Measurements from ENCODE around the gene MYH3. TPM values are rescaled to one million over a fixed set of nuclear protein-coding genes. Genes with fewer than 3 reads are reported as not detected.

MYH3 gene
- total RNA-seq (10 to 100 TPM in 3 of 5 donors, 1 to 10 TPM in 2; 6.6 to 12.1 (median 11.1) TPM), total RNA-seq (8.2 to 25.0 (median 11.6) reads per million in 29 experiments)
- 12.5 TPM for total RNA-seq (2013)

- H3K9me3 Mint-ChIP-seq = no peaks in the 10 kb centered on the region
- no peaks in the 10 kb centered on the region for H3K27me3 Mint-ChIP-seq
- ChIA-PET CTCF (no interaction called here), POLR2A (interaction anchor here in 1 of 2 donors (0.5 kb wide), 1 partner anchor 197 kb away, joined by 5 read pairs; no protein-coding TSS in a partner anchor)
- peaks cover 14 to 15% (median 14%) of the 10 kb centered on the region in 3 donors for H3K4me1 Mint-ChIP-seq
- Histone ChIP-seq H3K27ac (ENCODE audit: low read length) (no peak within 1 kb of the TSS), H3K36me3 (ENCODE audit: control insufficient read depth in 2 of 2, extremely low read depth in 1 of 2, insufficient read depth in 1 of 2, low read length in 1 of 2) (peaks cover 2 to 6% of the 10 kb centered on the region in 2 donors), H3K27me3 (replicated peaks in 1 of 2; ENCODE audit: control insufficient read depth in 2 of 2, extremely low read depth in 1 of 2, insufficient read depth in 2 of 2, low read length in 1 of 2) (peaks cover 0 to 17% of the 10 kb centered on the region in 2 experiments), H3K4me3 (ENCODE audit: control insufficient read depth in 1 of 2, extremely low read depth in 1 of 2, low read length in 1 of 2) (no peak within 1 kb of the TSS), H3K9me3 (no peaks in the 10 kb centered on the region), H3K4me1 (ENCODE audit: control insufficient read depth in 1 of 2, extremely low read depth in 1 of 2, insufficient read depth in 2 of 2, low read length in 2 of 2) (peaks cover 0 to 9% of the 10 kb centered on the region in 2 experiments)
- ATAC-seq (replicated peaks in 1 of 4) (no peak), DNase-seq (no peak)
- 91% methylated on average over 7 of the region's 15 CpGs for WGBS (ENCODE audit: insufficient coverage)
- H3K4me3 Mint-ChIP-seq = no peak within 1 kb of the TSS
- H3K27ac Mint-ChIP-seq = no peak within 1 kb of the TSS
- peaks cover 15% of the 10 kb centered on the region for H3K36me3 Mint-ChIP-seq
Observed at GRCh38 chr17:10657148-10657547, at the start of gene MYH3. Gene MYH3, minus strand, starts transcription at chr17:10657309. Its CDS starts 2,245 bp downstream, at chr17:10655064.

GRCh38 chr17:10705727-10706126, 48.6 kb upstream of the MYH3 start:
- 83% methylated on average over 3 of the region's 5 CpGs for WGBS (ENCODE audit: insufficient coverage)
- ATAC-seq (replicated peaks in 1 of 4) = no peak

GRCh38 chr17:10702574-10702973, 45.5 kb upstream of the MYH3 start:
- DNase-seq (no peak), ATAC-seq (replicated peaks in 1 of 4) (no peak)
- H3K36me3 Mint-ChIP-seq = peaks cover 14% of the 10 kb centered on the region
- H3K4me1 Mint-ChIP-seq = peaks cover 68 to 74% (median 69%) of the 10 kb centered on the region in 3 donors
- ChIA-PET CTCF (no interaction called here), POLR2A (no interaction called here)
- H3K4me1 ChIP-seq (ENCODE audit: control insufficient read depth in 1 of 2, extremely low read depth in 1 of 2, insufficient read depth in 2 of 2, low read length in 2 of 2) = peaks cover 25 to 42% of the 10 kb centered on the region in 2 experiments
- peaks cover 0 to 29% of the 10 kb centered on the region in 2 donors for H3K36me3 ChIP-seq (ENCODE audit: control insufficient read depth in 2 of 2, extremely low read depth in 1 of 2, insufficient read depth in 1 of 2, low read length in 1 of 2)
- H3K4me3 Mint-ChIP-seq = peak overlapping the region; percentile 25 to 69 (median 55)
- no peaks in the 10 kb centered on the region for H3K9me3 Mint-ChIP-seq
- WGBS (ENCODE audit: insufficient coverage) = no CpG with 5 or more reads among the region's 2 CpGs
- no peaks in the 10 kb centered on the region for H3K27me3 ChIP-seq (replicated peaks in 1 of 2; ENCODE audit: control insufficient read depth in 2 of 2, extremely low read depth in 1 of 2, insufficient read depth in 2 of 2, low read length in 1 of 2)
- H3K27ac ChIP-seq (ENCODE audit: low read length) = no peak overlapping the region
- no peaks in the 10 kb centered on the region for H3K9me3 ChIP-seq
- H3K4me3 ChIP-seq (ENCODE audit: control insufficient read depth in 1 of 2, extremely low read depth in 1 of 2, low read length in 1 of 2) = no peak overlapping the region
- H3K27me3 Mint-ChIP-seq = no peaks in the 10 kb centered on the region
- peak overlapping the region; percentile 84 to 86 for H3K27ac Mint-ChIP-seq

More at GRCh38 chr17:10705727-10706126, 48.6 kb upstream of the MYH3 start:
- peaks cover 0 to 56% of the 10 kb centered on the region in 2 donors for H3K36me3 ChIP-seq (ENCODE audit: control insufficient read depth in 2 of 2, extremely low read depth in 1 of 2, insufficient read depth in 1 of 2, low read length in 1 of 2)
- H3K27me3 ChIP-seq (replicated peaks in 1 of 2; ENCODE audit: control insufficient read depth in 2 of 2, extremely low read depth in 1 of 2, insufficient read depth in 2 of 2, low read length in 1 of 2) = no peaks in the 10 kb centered on the region
- H3K4me3 Mint-ChIP-seq = no peak overlapping the region
- peaks cover 9 to 22% of the 10 kb centered on the region in 2 experiments for H3K4me1 ChIP-seq (ENCODE audit: control insufficient read depth in 1 of 2, extremely low read depth in 1 of 2, insufficient read depth in 2 of 2, low read length in 2 of 2)
- H3K27ac ChIP-seq (ENCODE audit: low read length) = no peak overlapping the region
- peaks cover 29% of the 10 kb centered on the region for H3K36me3 Mint-ChIP-seq
- H3K4me3 ChIP-seq (ENCODE audit: control insufficient read depth in 1 of 2, extremely low read depth in 1 of 2, low read length in 1 of 2) = no peak overlapping the region
- no peaks in the 10 kb centered on the region for H3K9me3 Mint-ChIP-seq
- no peaks in the 10 kb centered on the region for H3K27me3 Mint-ChIP-seq
- no peaks in the 10 kb centered on the region for H3K9me3 ChIP-seq
- DNase-seq = no peak
- CTCF ChIA-PET = interaction anchor here in 1 of 2 donors (0.6 kb wide), 1 partner anchor 38 kb away, joined by 5 read pairs; no protein-coding TSS in a partner anchor
- H3K27ac Mint-ChIP-seq = peak overlapping the region; percentile 4 to 57
- POLR2A ChIA-PET = interaction anchor here in 1 of 2 donors (0.6 kb wide), 1 partner anchor 86 kb away, joined by 4 read pairs; no protein-coding TSS in a partner anchor
- H3K4me1 Mint-ChIP-seq = peaks cover 61 to 68% (median 68%) of the 10 kb centered on the region in 3 donors

- H3K9me3 ChIP-seq = no peaks in the 10 kb centered on the region
- ChIA-PET CTCF (interaction anchor here (0.6 to 1.1 kb wide), 5 partner anchors 9 to 143 kb away, joined by 3 to 6 read pairs (median 3); no protein-coding TSS in a partner anchor), POLR2A (interaction anchor here (0.6 to 0.7 kb wide), 3 partner anchors 31 to 1290 kb away, joined by 3 to 12 read pairs (median 4); no protein-coding TSS in a partner anchor)
- Mint-ChIP-seq H3K4me1 (peaks cover 69 to 77% (median 73%) of the 10 kb centered on the region in 3 donors), H3K27ac (peak overlapping the region; percentile 90), H3K27me3 (no peaks in the 10 kb centered on the region), H3K36me3 (peaks cover 11% of the 10 kb centered on the region), H3K4me3 (peak overlapping the region; percentile 61 to 93 (median 68)), H3K9me3 (no peaks in the 10 kb centered on the region)
- WGBS (ENCODE audit: insufficient coverage) = 0% methylated on average over 1 of the region's 1 CpG
- peak in 27 of 35 experiments; percentile 3 to 66 (median 30) for DNase-seq
- ATAC-seq (replicated peaks in 1 of 4) = peak; percentile 41 to 52 (median 44)
- peak overlapping the region in 1 of 2 donors; percentile 5 for H3K4me3 ChIP-seq (ENCODE audit: control insufficient read depth in 1 of 2, extremely low read depth in 1 of 2, low read length in 1 of 2)
- peaks cover 0 to 9% of the 10 kb centered on the region in 2 donors for H3K36me3 ChIP-seq (ENCODE audit: control insufficient read depth in 2 of 2, extremely low read depth in 1 of 2, insufficient read depth in 1 of 2, low read length in 1 of 2)
- peaks cover 32 to 46% of the 10 kb centered on the region in 2 experiments for H3K4me1 ChIP-seq (ENCODE audit: control insufficient read depth in 1 of 2, extremely low read depth in 1 of 2, insufficient read depth in 2 of 2, low read length in 2 of 2)
- peak overlapping the region; percentile 84 for H3K27ac ChIP-seq (ENCODE audit: low read length)
- no peaks in the 10 kb centered on the region for H3K27me3 ChIP-seq (replicated peaks in 1 of 2; ENCODE audit: control insufficient read depth in 2 of 2, extremely low read depth in 1 of 2, insufficient read depth in 2 of 2, low read length in 1 of 2)
Observed at GRCh38 chr17:10699856-10700255, 42.7 kb upstream of the MYH3 start.

- Mint-ChIP-seq H3K4me1 (peaks cover 63 to 72% (median 69%) of the 10 kb centered on the region in 3 donors), H3K27me3 (no peaks in the 10 kb centered on the region), H3K9me3 (no peaks in the 10 kb centered on the region), H3K27ac (peak overlapping the region; percentile 91 to 98), H3K36me3 (peaks cover 21% of the 10 kb centered on the region), H3K4me3 (peak overlapping the region; percentile 93 to 96 (median 93))
- 0% methylated on average over 2 of the region's 18 CpGs for WGBS (ENCODE audit: insufficient coverage)
- peaks cover 32 to 42% of the 10 kb centered on the region in 2 experiments for H3K4me1 ChIP-seq (ENCODE audit: control insufficient read depth in 1 of 2, extremely low read depth in 1 of 2, insufficient read depth in 2 of 2, low read length in 2 of 2)
- peak overlapping the region; percentile 84 for H3K27ac ChIP-seq (ENCODE audit: low read length)
- CTCF ChIA-PET = no interaction called here
- peak overlapping the region; percentile 87 to 94 for H3K4me3 ChIP-seq (ENCODE audit: control insufficient read depth in 1 of 2, extremely low read depth in 1 of 2, low read length in 1 of 2)
- DNase-seq (peak in 1 of 35 experiments; percentile 17), ATAC-seq (replicated peaks in 1 of 4) (peak in 1 of 4 experiments; percentile 1)
- H3K9me3 ChIP-seq = no peaks in the 10 kb centered on the region
- POLR2A ChIA-PET = no interaction called here
- H3K27me3 ChIP-seq (replicated peaks in 1 of 2; ENCODE audit: control insufficient read depth in 2 of 2, extremely low read depth in 1 of 2, insufficient read depth in 2 of 2, low read length in 1 of 2) = no peaks in the 10 kb centered on the region
- peaks cover under 1 to 10% of the 10 kb centered on the region in 2 donors for H3K36me3 ChIP-seq (ENCODE audit: control insufficient read depth in 2 of 2, extremely low read depth in 1 of 2, insufficient read depth in 1 of 2, low read length in 1 of 2)
Observed at GRCh38 chr17:10698096-10698818, 41.1 kb upstream of the MYH3 start.
